ENCODE data around the gene AARS2. TPM values are rescaled to one million over a fixed set of nuclear protein-coding genes. Genes with fewer than 3 reads are reported as not detected.
A peak's percentile ranks its signal among the peaks of the same experiment; 100 is the strongest.

Gene AARS2
- total RNA-seq, 1 experiment from 2014 or later: 6.1 TPM

- Histone ChIP-seq H3K4me2 (ENCODE audit: low read depth, low read length, poor library complexity, severe bottlenecking) (no peak overlapping the region), H3K27me3 (ENCODE audit: low read length) (no peaks in the 10 kb centered on the region), H3K36me3 (ENCODE audit: insufficient read depth, low read length) (no peaks in the 10 kb centered on the region), H3K27ac (ENCODE audit: low read length) (no peak overlapping the region), H3K9ac (ENCODE audit: low read length) (no peak overlapping the region), H2AFZ (ENCODE audit: low read length) (no peak overlapping the region), H3K79me2 (ENCODE audit: low read length) (peaks cover 6% of the 10 kb centered on the region), H3K9me2 (replicated peaks; ENCODE audit: insufficient read depth, low read length) (no peaks in the 10 kb centered on the region), H3K4me3 (ENCODE audit: low read length) (no peak overlapping the region), H3K9me3 (ENCODE audit: low read length) (no peaks in the 10 kb centered on the region), H4K20me1 (ENCODE audit: insufficient read depth, low read depth, low read length) (0 out of 2 replicates have a peak, but pooled peaks cover 3% of the 10 kb centered on the region), H3K4me1 (ENCODE audit: low read length) (peaks cover 7% of the 10 kb centered on the region)
- no peak for DNase-seq
Measured at GRCh38 chr6:44269178-44269920, 43.8 kb downstream of the AARS2 start.

- Histone ChIP-seq H3K4me2 (ENCODE audit: low read depth, low read length, poor library complexity, severe bottlenecking) (no peak overlapping the region), H3K9ac (ENCODE audit: low read length) (no peak overlapping the region), H3K27me3 (ENCODE audit: low read length) (no peaks in the 10 kb centered on the region), H3K79me2 (ENCODE audit: low read length) (peaks cover 17% of the 10 kb centered on the region), H3K4me1 (ENCODE audit: low read length) (peaks cover 17% of the 10 kb centered on the region), H3K36me3 (ENCODE audit: insufficient read depth, low read length) (no peaks in the 10 kb centered on the region), H3K9me2 (replicated peaks; ENCODE audit: insufficient read depth, low read length) (no peaks in the 10 kb centered on the region), H3K4me3 (ENCODE audit: low read length) (no peak overlapping the region), H3K27ac (ENCODE audit: low read length) (no peak overlapping the region), H4K20me1 (ENCODE audit: insufficient read depth, low read depth, low read length) (0 out of 2 replicates have a peak, but pooled peaks cover 3% of the 10 kb centered on the region), H2AFZ (ENCODE audit: low read length) (no peak overlapping the region), H3K9me3 (ENCODE audit: low read length) (no peaks in the 10 kb centered on the region)
- peak; percentile 84 for DNase-seq
Measured at GRCh38 chr6:44268095-44268628, 45.0 kb downstream of the AARS2 start.

GRCh38 chr6:44267252-44267651 lies 45.9 kb downstream of the AARS2 start:
- Histone ChIP-seq H2AFZ (ENCODE audit: low read length) (no peak overlapping the region), H4K20me1 (ENCODE audit: insufficient read depth, low read depth, low read length) (0 out of 2 replicates have a peak, but pooled peaks cover 3% of the 10 kb centered on the region), H3K9me3 (ENCODE audit: low read length) (no peaks in the 10 kb centered on the region), H3K4me2 (ENCODE audit: low read depth, low read length, poor library complexity, severe bottlenecking) (no peak overlapping the region), H3K27me3 (ENCODE audit: low read length) (no peaks in the 10 kb centered on the region), H3K36me3 (ENCODE audit: insufficient read depth, low read length) (no peaks in the 10 kb centered on the region), H3K4me1 (ENCODE audit: low read length) (peaks cover 26% of the 10 kb centered on the region), H3K4me3 (ENCODE audit: low read length) (no peak overlapping the region), H3K27ac (ENCODE audit: low read length) (no peak overlapping the region), H3K9ac (ENCODE audit: low read length) (no peak overlapping the region), H3K9me2 (replicated peaks; ENCODE audit: insufficient read depth, low read length) (no peaks in the 10 kb centered on the region), H3K79me2 (ENCODE audit: low read length) (peaks cover 26% of the 10 kb centered on the region)
- no peak for DNase-seq

DNA sequence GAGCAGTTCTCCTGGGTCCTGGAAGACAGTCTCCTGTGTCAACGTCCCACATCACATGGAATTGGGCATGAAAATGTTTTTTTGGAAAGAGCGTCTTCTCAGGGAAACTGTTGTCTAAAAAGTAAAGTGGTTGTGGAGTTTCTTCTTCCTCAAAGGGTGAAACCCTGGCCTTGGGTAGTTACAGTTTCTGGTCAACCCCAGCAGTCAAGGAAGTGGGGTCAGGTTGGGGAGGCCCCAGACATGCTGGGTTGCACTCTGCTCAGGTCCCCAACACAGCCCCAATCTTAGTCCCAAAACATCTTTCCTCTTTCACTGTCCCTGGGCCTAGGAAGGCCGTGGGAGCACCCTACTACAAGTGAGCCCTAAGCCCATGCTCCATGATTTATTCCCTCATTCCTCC lies 46.8 kb downstream of the AARS2 start:
- no peak overlapping the region for H3K27ac ChIP-seq (ENCODE audit: low read length)
- peaks cover 1% of the 10 kb centered on the region; the same call in 1 of the 2 replicates for H3K36me3 ChIP-seq (ENCODE audit: insufficient read depth, low read length)
- no peak overlapping the region for H2AFZ ChIP-seq (ENCODE audit: low read length)
- no peaks in the 10 kb centered on the region for H3K9me3 ChIP-seq (ENCODE audit: low read length)
- peaks cover 35% of the 10 kb centered on the region for H3K4me1 ChIP-seq (ENCODE audit: low read length)
- H3K79me2 ChIP-seq (ENCODE audit: low read length): peaks cover 32% of the 10 kb centered on the region
- H3K4me3 ChIP-seq (ENCODE audit: low read length): no peak overlapping the region
- H4K20me1 ChIP-seq (ENCODE audit: insufficient read depth, low read depth, low read length): 0 out of 2 replicates have a peak, but pooled peaks cover 3% of the 10 kb centered on the region
- peak overlapping the region; percentile 97 for H3K4me2 ChIP-seq (ENCODE audit: low read depth, low read length, poor library complexity, severe bottlenecking)
- DNase-seq: no peak
- H3K9me2 ChIP-seq (replicated peaks; ENCODE audit: insufficient read depth, low read length): no peaks in the 10 kb centered on the region
- H3K9ac ChIP-seq (ENCODE audit: low read length): no peak overlapping the region
- H3K27me3 ChIP-seq (ENCODE audit: low read length): no peaks in the 10 kb centered on the region

DNA sequence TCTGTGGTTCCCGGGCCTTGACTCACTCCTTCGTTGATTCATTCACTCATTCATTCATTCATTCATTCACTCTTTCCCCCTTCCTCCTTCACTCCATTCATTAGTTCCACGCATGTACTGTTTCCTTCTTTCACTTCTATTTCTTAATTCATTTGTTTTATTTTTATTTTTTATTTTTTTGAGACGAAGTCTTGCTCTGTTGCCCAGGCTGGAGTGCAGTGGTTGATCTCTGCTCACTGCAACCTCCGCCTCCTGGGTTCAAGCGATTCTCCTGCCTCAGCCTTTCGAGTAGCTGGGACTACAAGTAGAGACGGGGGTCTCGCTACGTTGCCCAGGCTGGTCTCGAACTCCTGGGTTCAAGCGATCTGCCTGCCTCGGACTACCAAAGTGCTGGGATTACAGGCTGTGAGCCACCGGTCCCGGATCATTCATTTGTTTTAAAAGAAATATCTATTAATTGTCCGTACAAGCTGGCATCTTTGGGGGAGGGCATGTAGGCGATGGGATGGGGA lies 47.4 kb downstream of the AARS2 start:
- Histone ChIP-seq H3K27me3 (ENCODE audit: low read length) (no peaks in the 10 kb centered on the region), H2AFZ (ENCODE audit: low read length) (peak overlapping the region; percentile 38; the same call in 1 of the 2 replicates), H3K4me2 (ENCODE audit: low read depth, low read length, poor library complexity, severe bottlenecking) (peak overlapping the region; percentile 97), H3K36me3 (ENCODE audit: insufficient read depth, low read length) (peaks cover 5% of the 10 kb centered on the region; the same call in 1 of the 2 replicates), H3K4me1 (ENCODE audit: low read length) (peaks cover 38% of the 10 kb centered on the region), H3K4me3 (ENCODE audit: low read length) (peak overlapping the region; percentile 75), H3K9me3 (ENCODE audit: low read length) (no peaks in the 10 kb centered on the region), H3K79me2 (ENCODE audit: low read length) (peaks cover 32% of the 10 kb centered on the region), H3K9ac (ENCODE audit: low read length) (peak overlapping the region; percentile 79), H3K9me2 (replicated peaks; ENCODE audit: insufficient read depth, low read length) (no peaks in the 10 kb centered on the region), H4K20me1 (ENCODE audit: insufficient read depth, low read depth, low read length) (0 out of 2 replicates have a peak, but pooled peaks cover 3% of the 10 kb centered on the region), H3K27ac (ENCODE audit: low read length) (no peak overlapping the region)
- DNase-seq: no peak

DNA sequence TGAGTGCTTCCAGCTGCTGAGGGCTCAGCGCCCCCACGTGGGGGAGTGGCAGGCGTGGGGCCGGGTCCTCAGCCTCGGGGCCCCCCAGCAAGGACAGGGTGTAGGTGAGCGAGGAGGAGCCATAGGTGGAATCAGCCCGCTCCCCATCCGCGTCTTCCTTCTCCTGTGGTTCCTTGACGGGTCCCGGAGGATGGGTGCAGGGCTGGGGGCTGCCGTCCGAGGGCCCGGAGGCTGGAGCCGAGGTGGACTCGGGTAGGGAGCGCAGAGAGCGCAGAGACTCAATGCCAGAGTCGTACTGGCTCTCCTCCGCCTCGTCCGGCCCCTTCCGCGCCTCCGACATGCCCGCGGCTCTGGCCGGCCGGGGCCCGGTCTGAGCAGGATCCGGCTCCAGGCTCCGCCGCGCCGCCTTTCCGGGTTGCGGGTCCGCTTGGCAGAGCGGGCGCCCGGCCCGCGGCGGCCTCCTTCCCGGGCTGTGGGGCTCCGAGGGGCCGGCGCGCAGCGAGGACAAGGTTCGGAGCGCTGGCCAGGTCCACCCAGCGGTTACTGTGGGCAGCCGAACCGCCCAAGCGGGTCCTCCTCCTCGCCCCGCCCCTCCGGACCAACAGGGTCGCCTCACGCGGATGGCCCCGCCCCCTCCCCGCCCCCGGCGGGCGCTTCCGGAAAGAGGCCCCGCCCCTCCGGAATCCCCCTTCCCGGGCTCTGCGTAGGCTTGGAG lies 48.0 kb downstream of the AARS2 start, which contains the start of gene NFKBIE:
Gene NFKBIE, minus strand, starts transcription at position 545 of the 715 bp plus-strand sequence. Its CDS starts 205 bp downstream, at position 340.
- H3K27ac ChIP-seq (ENCODE audit: low read length): peak within 1 kb of the TSS; percentile 80
- peak within 1 kb of the TSS; percentile 38 for H2AFZ ChIP-seq (ENCODE audit: low read length)
- peak within 1 kb of the TSS; percentile 75 for H3K4me3 ChIP-seq (ENCODE audit: low read length)
- peaks cover 5% of the 10 kb centered on the region; the same call in 1 of the 2 replicates for H3K36me3 ChIP-seq (ENCODE audit: insufficient read depth, low read length)
- peak within 1 kb of the TSS; percentile 97 for H3K4me2 ChIP-seq (ENCODE audit: low read depth, low read length, poor library complexity, severe bottlenecking)
- peaks cover 38% of the 10 kb centered on the region for H3K4me1 ChIP-seq (ENCODE audit: low read length)
- H4K20me1 ChIP-seq (ENCODE audit: insufficient read depth, low read depth, low read length): 0 out of 2 replicates have a peak, but pooled peaks cover 3% of the 10 kb centered on the region
- H3K9me2 ChIP-seq (replicated peaks; ENCODE audit: insufficient read depth, low read length): no peaks in the 10 kb centered on the region
- H3K9me3 ChIP-seq (ENCODE audit: low read length): no peaks in the 10 kb centered on the region
- H3K27me3 ChIP-seq (ENCODE audit: low read length): no peaks in the 10 kb centered on the region
- H3K9ac ChIP-seq (ENCODE audit: low read length): peak within 1 kb of the TSS; percentile 79
- peak; percentile 86 for DNase-seq
- H3K79me2 ChIP-seq (ENCODE audit: low read length): peaks cover 32% of the 10 kb centered on the region

GRCh38 chr6:44264154-44265006 lies 48.8 kb downstream of the AARS2 start:
- H3K9ac ChIP-seq (ENCODE audit: low read length): peak overlapping the region; percentile 79
- H3K9me3 ChIP-seq (ENCODE audit: low read length): no peaks in the 10 kb centered on the region
- no peaks in the 10 kb centered on the region for H3K9me2 ChIP-seq (replicated peaks; ENCODE audit: insufficient read depth, low read length)
- H4K20me1 ChIP-seq (ENCODE audit: insufficient read depth, low read depth, low read length): no peaks in the 10 kb centered on the region
- peak; percentile 93 for DNase-seq
- H3K4me3 ChIP-seq (ENCODE audit: low read length): peak overlapping the region; percentile 75
- H3K27me3 ChIP-seq (ENCODE audit: low read length): no peaks in the 10 kb centered on the region
- peaks cover 5% of the 10 kb centered on the region; the same call in 1 of the 2 replicates for H3K36me3 ChIP-seq (ENCODE audit: insufficient read depth, low read length)
- peak overlapping the region; percentile 80 for H3K27ac ChIP-seq (ENCODE audit: low read length)
- H3K4me1 ChIP-seq (ENCODE audit: low read length): peaks cover 38% of the 10 kb centered on the region
- H3K79me2 ChIP-seq (ENCODE audit: low read length): peaks cover 32% of the 10 kb centered on the region
- peak overlapping the region; percentile 97 for H3K4me2 ChIP-seq (ENCODE audit: low read depth, low read length, poor library complexity, severe bottlenecking)
- 0 out of 2 replicates have a peak overlapping the region, but pooled peaks have one; percentile 38 for H2AFZ ChIP-seq (ENCODE audit: low read length)
